SK-N-SH (cell line): ENCODE data around the gene AGGF1. TPM values are rescaled to one million over a fixed set of nuclear protein-coding genes. Genes with fewer than 3 reads are reported as not detected.

ENCODE experiments used
- CTCF ChIA-PET: fragments of 300-600, 350-600 bp; formaldehyde crosslinking; extraction: SDS; loops from one replicate; lab custom pipeline; 2021; lab: Yijun Ruan, JAX
- POLR2A ChIA-PET: fragments of 350-600 bp; sonication (Branson Sonifier 250); formaldehyde crosslinking; extraction: SDS; loops from one replicate; lab custom pipeline; 2020; ENCODE audit warnings: antibody characterized with exemption, inconsistent platforms; lab: Yijun Ruan, JAX
- DNase-seq: peaks from one replicate; pipeline ENCODE4 v3.0.0; 2012
- H2AFZ ChIP-seq: fragments of 200-600 bp; sonication (generic); 2 replicates; pipeline ENCODE4 v1.8.1; 2016; ENCODE audit warnings: antibody characterized with exemption, mild to moderate bottlenecking, low read depth
- H3F3A ChIP-seq: fragments of 200-600 bp; sonication (generic); replicated peaks from 2 replicates; pipeline ENCODE3; 2016; ENCODE audit warnings: antibody characterized with exemption, mild to moderate bottlenecking; ENCODE audit not compliant: insufficient read depth
- H3K27ac ChIP-seq, 2 experiments: fragments of 200-500 bp in 1 of 2; fragments of 200-600 bp in 1 of 2; sonication (Bioruptor generic) in 1 of 2; sonication (generic), shearing (Covaris generic) in 1 of 2; 2 replicates each; pipeline versions ENCODE4 v1.5.1 to v1.6.1; 2014 to 2016; ENCODE audit warnings: low read depth in 2 of 2, inconsistent platforms in 1 of 2, low read length in 1 of 2, mild to moderate bottlenecking in 1 of 2, mixed read lengths in 1 of 2
- H3K27me3 ChIP-seq: fragments of 200-600 bp; sonication (generic), shearing (Covaris generic); 2 replicates; pipeline ENCODE4 v1.6.1; 2016; ENCODE audit warnings: mixed run types; ENCODE audit not compliant: insufficient read depth
- H3K36me3 ChIP-seq, 2 experiments: fragments of 200-500 bp in 1 of 2; fragments of 200-600 bp in 1 of 2; sonication (Bioruptor generic) in 1 of 2; sonication (generic) in 1 of 2; replicated peaks in 1 of 2; 2 replicates each; pipeline versions ENCODE3 to v1.5.1; 2014 to 2016; ENCODE audit warnings: low read length in 1 of 2, mild to moderate bottlenecking in 1 of 2; ENCODE audit not compliant: insufficient read depth in 2 of 2, control insufficient read depth in 1 of 2
- H3K4me1 ChIP-seq, 2 experiments: fragments of 200-500 bp in 1 of 2; fragments of 200-600 bp in 1 of 2; sonication (Bioruptor generic) in 1 of 2; sonication (generic), shearing (Covaris generic) in 1 of 2; 2 replicates each; pipeline versions ENCODE4 v1.5.1 to v1.6.1; 2014 to 2016; ENCODE audit warnings: low read depth in 1 of 2, low read length in 1 of 2, mixed run types in 1 of 2; ENCODE audit not compliant: insufficient read depth in 2 of 2, control insufficient read depth in 1 of 2
- H3K4me2 ChIP-seq: fragments of 200-600 bp; sonication (generic), shearing (Covaris generic); 2 replicates; pipeline ENCODE4 v1.6.1; 2017; ENCODE audit warnings: mixed run types
- H3K4me3 ChIP-seq, 2 experiments: fragments of 200-500 bp in 1 of 2; fragments of 200-600 bp in 1 of 2; sonication (Bioruptor generic) in 1 of 2; sonication (generic), shearing (Covaris generic) in 1 of 2; 2 replicates each; pipeline versions ENCODE4 v1.5.1 to v1.8.1; 2014 to 2016; ENCODE audit warnings: low read depth in 2 of 2, inconsistent platforms in 1 of 2, low read length in 1 of 2, mild to moderate bottlenecking in 1 of 2, mixed read lengths in 1 of 2, moderate library complexity in 1 of 2
- H3K79me2 ChIP-seq: fragments of 200-600 bp; sonication (generic); 2 replicates; pipeline ENCODE4 v1.8.1; 2017; ENCODE audit warnings: mild to moderate bottlenecking; ENCODE audit not compliant: insufficient read depth
- H3K9ac ChIP-seq: fragments of 200-600 bp; sonication (generic); 2 replicates; pipeline ENCODE4 v1.6.1; 2017; ENCODE audit warnings: mixed run types
- H3K9me2 ChIP-seq: fragments of 200-600 bp; sonication (generic); 2 replicates; pipeline ENCODE4 v1.6.1; 2017; ENCODE audit warnings: mixed run types
- H3K9me3 ChIP-seq: fragments of 200-600 bp; sonication (generic); 2 replicates; pipeline ENCODE4 v1.6.1; 2017; ENCODE audit warnings: mixed run types, mild to moderate bottlenecking, moderate library complexity
- H4K20me1 ChIP-seq: fragments of 200-600 bp; sonication (generic); 2 replicates; pipeline ENCODE4 v1.6.1; 2017; ENCODE audit warnings: mild to moderate bottlenecking, mixed run types; ENCODE audit not compliant: insufficient read depth
- FOSL2 ChIP-seq: IDR thresholded peaks from 2 replicates; pipeline ENCODE4 v1.4.0; 2012; ENCODE audit warnings: low read depth, mild to moderate bottlenecking, moderate library complexity, borderline replicate concordance
- FOXM1 ChIP-seq: IDR thresholded peaks from 2 replicates; pipeline ENCODE4 v1.4.0; 2012; ENCODE audit warnings: low read depth, mild to moderate bottlenecking
- GATA2 ChIP-seq: sonication (generic); formaldehyde crosslinking; IDR thresholded peaks from 2 replicates; pipeline ENCODE4 v1.5.0; 2020; ENCODE audit warnings: mild to moderate bottlenecking, missing genetic modification reagents
- MEF2A ChIP-seq: IDR thresholded peaks from 2 replicates; pipeline ENCODE4 v1.4.0; 2012; ENCODE audit warnings: low read depth, borderline replicate concordance
- NFIC ChIP-seq: IDR thresholded peaks from 2 replicates; pipeline ENCODE4 v1.4.0; 2012; ENCODE audit warnings: borderline replicate concordance
- RCOR1 ChIP-seq: fragments of 150-350 bp; IDR thresholded peaks from 2 replicates; pipeline ENCODE4 v1.6.1; 2017; ENCODE audit warnings: antibody characterized with exemption, low read length
- SIN3A ChIP-seq: IDR thresholded peaks from 2 replicates; pipeline ENCODE4 v1.6.1; 2012; ENCODE audit warnings: low read depth, mild to moderate bottlenecking, low read length, moderate library complexity, borderline replicate concordance
- WGBS: methylation state at CpG from one replicate; pipeline ENCODE4 v1.1.6; 2017; ENCODE audit warnings: low lambda C conversion rate; 5-methylcytosine and 5-hydroxymethylcytosine counted together
- polyA plus RNA-seq, 3 experiments: library from polyadenylated mRNA; depleted of rRNA; stranded (reverse); fragments of >200 nt; gene quantifications; 2 replicates each; pipeline ENCODE4 v1.2.3, GENCODE V29; 2012
- TF ChIP-seq, protein P1 (sequence below): IDR thresholded peaks from 2 replicates; pipeline ENCODE4; 2012
- TF ChIP-seq, protein P2 (sequence below): IDR thresholded peaks from 2 replicates; pipeline ENCODE4 v1.4.0; 2012; ENCODE audit warnings: low read depth, borderline replicate concordance

Gene AGGF1
- polyA plus RNA-seq, 1 of the 3 experiments (the other 2 are of a cell fraction), result 9.8 TPM

DNA sequence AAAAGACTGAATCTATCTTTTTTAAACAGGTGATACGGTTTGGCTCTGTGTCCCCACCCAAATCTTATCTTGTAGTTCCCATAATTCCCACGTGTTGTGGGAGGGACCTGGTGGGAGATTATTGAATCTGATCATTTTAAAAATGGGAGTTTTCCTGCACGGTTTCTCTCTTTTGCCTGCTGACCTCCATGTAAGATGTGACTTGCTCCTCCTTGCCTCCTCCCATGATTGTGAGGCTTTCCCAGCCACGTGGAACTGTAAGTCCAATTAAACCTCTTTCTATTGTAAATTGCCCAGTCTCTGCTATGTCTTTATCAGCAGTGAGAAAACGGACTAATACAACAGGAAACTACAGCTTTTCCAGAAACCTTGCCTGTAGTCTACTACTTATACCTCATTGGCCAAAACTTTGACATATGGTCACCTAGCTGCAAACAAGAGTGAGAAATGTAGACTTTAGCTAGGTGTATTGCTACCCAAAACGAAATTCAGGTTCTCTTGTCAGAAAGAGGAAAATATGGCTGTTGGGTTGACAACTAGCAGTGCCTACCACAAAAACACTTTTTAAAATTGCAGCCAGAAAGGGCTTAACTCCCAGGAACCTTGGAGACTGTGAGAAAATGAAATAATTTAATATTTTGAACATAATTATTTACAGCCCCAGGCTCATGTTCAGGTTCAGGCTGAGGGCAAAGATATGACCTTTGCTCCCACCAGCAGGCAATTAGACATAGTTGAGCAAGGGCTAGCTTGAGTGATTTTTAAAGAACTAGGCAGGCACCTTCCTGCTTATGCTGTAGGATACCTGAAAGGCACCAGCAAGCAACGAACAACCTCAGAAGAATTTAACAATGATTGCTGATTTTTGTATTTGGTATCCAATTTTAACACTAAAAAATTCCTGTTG is 7.4 kb upstream of the AGGF1 start (continued):
- TF ChIP-seq, protein P1, sequence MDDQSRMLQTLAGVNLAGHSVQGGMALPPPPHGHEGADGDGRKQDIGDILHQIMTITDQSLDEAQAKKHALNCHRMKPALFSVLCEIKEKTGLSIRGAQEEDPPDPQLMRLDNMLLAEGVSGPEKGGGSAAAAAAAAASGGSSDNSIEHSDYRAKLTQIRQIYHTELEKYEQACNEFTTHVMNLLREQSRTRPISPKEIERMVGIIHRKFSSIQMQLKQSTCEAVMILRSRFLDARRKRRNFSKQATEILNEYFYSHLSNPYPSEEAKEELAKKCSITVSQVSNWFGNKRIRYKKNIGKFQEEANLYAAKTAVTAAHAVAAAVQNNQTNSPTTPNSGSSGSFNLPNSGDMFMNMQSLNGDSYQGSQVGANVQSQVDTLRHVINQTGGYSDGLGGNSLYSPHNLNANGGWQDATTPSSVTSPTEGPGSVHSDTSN, result no peak
- TF ChIP-seq, all 33 proteins: peak for 0

DNA sequence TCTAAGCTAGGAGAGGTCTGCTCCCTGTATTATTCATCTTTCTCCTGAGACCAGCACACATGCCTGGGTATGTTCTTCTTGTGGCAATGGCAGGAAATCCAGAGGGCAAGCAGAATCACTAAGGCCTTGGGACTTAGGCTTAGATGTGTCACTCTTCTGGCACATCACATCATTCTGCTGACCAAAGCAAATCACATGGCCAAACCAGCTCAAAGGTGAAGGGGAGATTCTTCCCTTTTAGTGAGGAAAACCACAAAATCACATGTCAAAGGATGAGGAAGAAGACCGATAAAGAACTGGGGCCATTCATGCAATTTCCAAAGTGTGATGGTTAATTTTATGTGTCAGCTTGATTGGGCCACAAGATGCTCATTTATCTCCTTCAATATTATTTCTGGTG is 5.7 kb upstream of the AGGF1 start:
- TF ChIP-seq NFIC (no peak), RCOR1 (no peak), MEF2A (no peak), FOSL2 (no peak)
- TF ChIP-seq, protein P1, result no peak
- TF ChIP-seq, protein P2, sequence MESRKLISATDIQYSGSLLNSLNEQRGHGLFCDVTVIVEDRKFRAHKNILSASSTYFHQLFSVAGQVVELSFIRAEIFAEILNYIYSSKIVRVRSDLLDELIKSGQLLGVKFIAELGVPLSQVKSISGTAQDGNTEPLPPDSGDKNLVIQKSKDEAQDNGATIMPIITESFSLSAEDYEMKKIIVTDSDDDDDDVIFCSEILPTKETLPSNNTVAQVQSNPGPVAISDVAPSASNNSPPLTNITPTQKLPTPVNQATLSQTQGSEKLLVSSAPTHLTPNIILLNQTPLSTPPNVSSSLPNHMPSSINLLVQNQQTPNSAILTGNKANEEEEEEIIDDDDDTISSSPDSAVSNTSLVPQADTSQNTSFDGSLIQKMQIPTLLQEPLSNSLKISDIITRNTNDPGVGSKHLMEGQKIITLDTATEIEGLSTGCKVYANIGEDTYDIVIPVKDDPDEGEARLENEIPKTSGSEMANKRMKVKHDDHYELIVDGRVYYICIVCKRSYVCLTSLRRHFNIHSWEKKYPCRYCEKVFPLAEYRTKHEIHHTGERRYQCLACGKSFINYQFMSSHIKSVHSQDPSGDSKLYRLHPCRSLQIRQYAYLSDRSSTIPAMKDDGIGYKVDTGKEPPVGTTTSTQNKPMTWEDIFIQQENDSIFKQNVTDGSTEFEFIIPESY, result no peak
- CTCF ChIA-PET, result no interaction called here
- Histone ChIP-seq H3K4me1 (no peaks in the 10 kb centered on the region), H4K20me1 (no peaks in the 10 kb centered on the region), H2AFZ (no peak overlapping the region), H3K4me2 (no peak overlapping the region), H3K27ac (no peak overlapping the region), H3K9me3 (0 out of 2 replicates have a peak, but pooled peaks cover 7% of the 10 kb centered on the region), H3K9me2 (no peaks in the 10 kb centered on the region), H3K27me3 (peaks cover 16% of the 10 kb centered on the region; the same call in 1 of the 2 replicates), H3K79me2 (no peaks in the 10 kb centered on the region), H3K9ac (no peak overlapping the region), H3K4me3 (no peak overlapping the region), H3F3A (no peaks in the 10 kb centered on the region), H3K36me3 (no peaks in the 10 kb centered on the region)
- POLR2A ChIA-PET, result no interaction called here
- WGBS, result 65% methylated on average over 1 of the region's 1 CpG
- no peak for DNase-seq

DNA sequence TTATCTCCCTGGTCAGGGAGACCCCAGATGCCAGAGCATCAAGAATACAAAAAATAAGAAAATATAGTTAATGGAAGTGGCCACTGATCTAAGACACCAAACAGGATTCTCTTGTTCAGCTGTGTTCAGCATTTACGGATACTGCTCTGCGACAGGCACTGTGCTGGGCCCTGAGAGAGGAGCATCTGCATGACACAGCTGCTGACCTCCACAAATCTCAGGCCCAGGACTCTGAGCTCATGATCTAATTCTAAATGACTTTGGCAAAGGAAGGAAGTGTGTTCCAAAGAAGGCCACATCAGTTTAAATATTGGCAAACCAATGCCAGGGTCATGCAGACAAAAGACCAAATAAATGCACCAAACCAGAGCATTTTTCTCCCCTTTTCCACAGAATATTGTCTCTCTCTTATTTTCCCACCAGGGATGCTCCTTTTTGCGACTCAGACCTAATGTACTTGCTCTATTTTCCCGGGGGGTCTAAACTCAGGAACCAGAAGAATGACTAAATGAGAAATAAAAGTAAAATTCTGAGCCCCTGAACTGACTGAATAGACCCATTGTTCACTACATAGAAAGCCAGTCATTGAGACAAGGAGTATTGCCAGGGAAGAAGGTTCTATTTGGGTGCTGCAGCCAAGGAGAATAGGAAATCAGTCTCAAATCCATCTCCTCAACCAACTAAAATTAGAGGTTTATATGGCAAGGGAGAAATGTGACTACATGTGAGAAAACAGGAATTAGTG is 1.4 kb upstream of the AGGF1 start:
- ChIA-PET CTCF (no interaction called here), POLR2A (no interaction called here)
- H3K9me3 ChIP-seq, result 0 out of 2 replicates have a peak, but pooled peaks cover 7% of the 10 kb centered on the region
- no peak overlapping the region for H3K4me3 ChIP-seq
- H2AFZ ChIP-seq, result no peak overlapping the region
- DNase-seq, result no peak
- no peak for TF ChIP-seq GATA2 (CRISPR knock-in tag)
- TF ChIP-seq SIN3A, result no peak
- TF ChIP-seq FOXM1, result no peak
- no peak for TF ChIP-seq FOSL2
- no peaks in the 10 kb centered on the region; the same call in 1 of the 2 replicates for H4K20me1 ChIP-seq
- no peaks in the 10 kb centered on the region for H3K9me2 ChIP-seq
- no peaks in the 10 kb centered on the region for H3F3A ChIP-seq
- no peaks in the 10 kb centered on the region for H3K36me3 ChIP-seq
- 87% methylated on average over 4 of the region's 4 CpGs for WGBS
- H3K4me1 ChIP-seq, result peaks cover 7 to 12% of the 10 kb centered on the region in 2 experiments; a peak in 3 of 4 replicates
- no peak overlapping the region for H3K9ac ChIP-seq
- H3K79me2 ChIP-seq, result peaks cover 25% of the 10 kb centered on the region
- H3K27me3 ChIP-seq, result peaks cover 8% of the 10 kb centered on the region; the same call in 1 of the 2 replicates
- no peak overlapping the region for H3K4me2 ChIP-seq
- no peak overlapping the region for H3K27ac ChIP-seq
